Mononuclear cell (primary cell): ENCODE data around the gene TBL1X. TPM values are rescaled to one million over a fixed set of nuclear protein-coding genes. Genes with fewer than 3 reads are reported as not detected.
"Not testable (repeated sequence)": the region's sequence is repeated elsewhere in the genome, so short reads cannot be mapped to it uniquely, and the experiment has no call there.

Source experiments
- H3K27me3 ChIP-seq: 2 replicates; pipeline ENCODE4 v1.6.0; 2011; ENCODE audit warnings: low read length, control low read depth; ENCODE audit not compliant: insufficient read depth
- H3K4me1 ChIP-seq: 2 replicates; pipeline ENCODE4 v1.5.1; 2011; ENCODE audit warnings: mild to moderate bottlenecking, low read length, control low read depth; ENCODE audit not compliant: insufficient read depth
- H3K4me3 ChIP-seq: 2 replicates; pipeline ENCODE4 v1.5.1; 2011; ENCODE audit warnings: mild to moderate bottlenecking, low read length, moderate library complexity
- H3K9me3 ChIP-seq: 2 replicates; pipeline ENCODE4 v1.5.1; 2011; ENCODE audit warnings: low read depth, mild to moderate bottlenecking, control low read depth, low read length
- total RNA-seq: library from RNA; depleted of rRNA; stranded (reverse); fragments of >200 nt; gene quantifications from one replicate; pipeline ENCODE4 v1.2.3, GENCODE V29; 2012

Gene TBL1X
- total RNA-seq, 1 donor: 21.0 TPM

DNA sequence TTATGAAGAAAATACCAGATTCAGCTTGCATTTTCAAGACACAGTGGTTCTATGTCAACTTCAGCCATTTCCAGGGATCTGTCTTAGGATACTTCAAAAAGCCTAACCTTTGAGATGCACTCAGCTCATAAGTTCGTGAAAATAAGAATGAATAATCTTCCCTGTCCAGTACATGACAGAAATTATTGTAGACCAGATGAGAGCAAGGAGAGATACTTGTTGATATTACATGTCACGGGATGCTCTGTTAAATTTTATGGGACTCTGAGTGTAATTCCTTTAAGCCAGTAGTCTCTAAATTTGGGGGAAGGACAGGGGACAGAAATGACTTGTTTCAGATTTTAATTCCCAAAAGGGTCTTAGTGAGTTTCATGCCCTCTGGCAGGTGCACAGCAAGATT lies 8.8 kb downstream of the TBL1X start:
- no peak overlapping the region for H3K4me3 ChIP-seq
- H3K9me3 ChIP-seq: no peaks in the 10 kb centered on the region
- H3K27me3 ChIP-seq: no peaks in the 10 kb centered on the region
- H3K4me1 ChIP-seq: peaks cover 13% of the 10 kb centered on the region

DNA sequence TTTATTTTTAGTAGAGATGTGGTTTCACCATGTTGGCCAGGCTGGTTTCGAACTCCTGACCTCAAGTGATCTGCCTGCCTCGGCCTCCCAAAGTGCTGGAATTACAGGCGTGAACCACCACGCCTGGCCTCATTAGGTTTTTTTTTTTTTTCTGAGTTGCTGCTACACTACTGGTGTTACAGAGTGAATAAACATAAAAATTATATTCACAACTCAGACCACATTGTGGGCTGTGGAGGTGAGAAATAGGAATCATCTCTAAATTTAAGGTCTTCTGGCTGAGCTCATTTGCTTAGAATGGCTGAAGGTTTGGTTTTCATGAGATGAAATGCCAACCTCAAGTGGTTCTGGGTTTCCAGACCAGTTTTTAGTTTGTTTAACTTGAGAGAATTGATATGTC lies 10.6 kb downstream of the TBL1X start:
- H3K27me3 ChIP-seq, H3K4me3 ChIP-seq, H3K9me3 ChIP-seq: not testable (repeated sequence)
- H3K4me1 ChIP-seq: peaks cover 13% of the 10 kb centered on the region

DNA sequence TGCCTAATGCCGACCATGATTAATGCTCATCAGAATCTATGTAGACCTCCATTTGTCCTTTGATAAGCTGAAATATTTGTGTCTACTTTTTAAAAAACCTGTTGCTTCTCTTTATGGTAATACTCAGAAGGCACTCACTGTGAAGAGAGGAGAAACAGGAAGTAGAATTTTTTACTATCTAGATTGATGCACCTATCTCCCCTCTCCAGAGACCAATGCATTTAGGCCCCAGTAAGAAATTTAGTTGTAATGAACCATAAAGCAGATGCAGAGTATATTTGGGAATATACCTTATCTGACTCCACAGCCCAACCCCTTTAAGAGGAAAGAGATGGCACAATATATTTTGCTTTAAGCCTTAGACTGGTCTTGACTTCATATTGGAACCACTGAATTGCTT lies 11.1 kb downstream of the TBL1X start:
- H3K27me3 ChIP-seq: no peaks in the 10 kb centered on the region
- H3K4me1 ChIP-seq: peaks cover 13% of the 10 kb centered on the region
- no peaks in the 10 kb centered on the region for H3K9me3 ChIP-seq
- no peak overlapping the region for H3K4me3 ChIP-seq

DNA sequence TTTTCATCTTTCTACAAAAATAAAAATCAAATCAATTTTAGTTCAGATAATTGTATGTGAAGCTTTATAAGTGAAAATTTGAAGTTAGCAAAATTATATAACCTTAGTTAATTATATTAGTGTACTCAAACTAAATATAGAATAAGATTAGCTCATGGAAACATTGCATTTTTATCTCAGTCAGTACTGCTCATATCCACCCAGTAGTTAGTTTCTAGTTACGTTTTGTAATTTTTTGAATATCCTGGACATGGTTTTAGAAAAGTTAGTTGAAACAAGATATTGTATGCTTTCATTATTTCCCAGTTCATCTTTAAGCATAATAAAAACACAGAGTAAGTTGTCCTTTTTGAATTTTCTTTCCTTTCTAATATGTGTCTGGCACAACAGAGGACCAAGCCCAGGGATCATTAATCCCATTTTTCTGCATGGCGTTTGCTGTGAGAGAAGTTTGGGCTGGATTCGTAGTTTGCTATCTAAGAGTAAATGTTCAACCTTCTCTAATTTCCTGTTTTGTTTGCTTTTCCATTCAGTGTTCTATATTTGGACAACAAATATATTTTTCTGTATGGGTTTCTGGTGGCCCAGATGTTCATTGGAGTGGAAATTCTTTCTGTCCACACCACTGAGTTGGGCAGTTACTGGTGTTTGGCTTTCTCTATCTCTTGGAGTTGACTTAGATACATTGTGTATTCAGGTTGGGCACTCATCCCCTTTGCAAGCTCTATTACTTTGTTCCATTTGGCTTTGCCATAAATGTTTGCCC lies 12.1 kb downstream of the TBL1X start:
- H3K27me3 ChIP-seq: no peaks in the 10 kb centered on the region
- H3K4me1 ChIP-seq: peaks cover 13% of the 10 kb centered on the region
- no peak overlapping the region for H3K4me3 ChIP-seq
- no peaks in the 10 kb centered on the region for H3K9me3 ChIP-seq

DNA sequence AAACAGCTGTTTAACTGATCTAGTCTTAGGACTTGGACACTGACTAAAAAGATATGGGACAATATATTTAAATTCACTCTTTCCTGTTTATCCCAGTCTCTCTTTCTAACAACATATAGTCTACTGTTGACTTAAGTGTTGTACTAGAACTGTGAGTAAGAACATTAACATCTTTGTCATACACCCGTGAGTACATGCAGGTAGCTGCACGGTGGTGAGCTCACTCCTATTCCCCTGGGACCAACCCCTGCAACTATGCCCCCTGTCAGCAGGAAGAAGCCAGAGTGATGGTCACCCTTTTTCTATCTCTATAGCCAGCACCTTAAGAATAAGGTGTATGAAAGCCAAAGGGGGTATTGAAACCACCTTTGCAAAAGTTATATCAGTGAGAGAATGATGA lies 17.6 kb downstream of the TBL1X start:
- H3K4me3 ChIP-seq: no peak overlapping the region
- no peaks in the 10 kb centered on the region for H3K9me3 ChIP-seq
- H3K4me1 ChIP-seq: no peaks in the 10 kb centered on the region
- H3K27me3 ChIP-seq: no peaks in the 10 kb centered on the region

DNA sequence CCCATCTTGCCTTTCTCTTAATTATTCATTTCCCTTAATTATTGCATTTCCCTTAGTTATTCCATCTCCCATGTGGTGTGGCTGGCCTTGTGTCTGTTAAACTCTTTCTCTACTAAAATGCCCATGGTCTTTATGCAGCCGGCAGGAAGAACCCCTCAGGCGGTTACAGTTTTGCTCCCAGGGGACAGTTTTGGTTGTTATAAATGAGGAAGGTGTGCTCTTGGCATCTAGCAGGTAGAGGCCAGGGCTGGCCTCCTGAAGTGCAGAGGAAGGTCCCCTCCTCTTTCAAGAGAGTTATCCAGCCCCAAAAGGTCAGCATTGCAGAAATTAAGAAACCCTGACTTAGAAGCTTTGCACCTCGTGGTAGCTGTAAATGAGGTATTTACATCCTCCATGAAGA lies 18.0 kb downstream of the TBL1X start:
- H3K9me3 ChIP-seq: no peaks in the 10 kb centered on the region
- no peak overlapping the region for H3K4me3 ChIP-seq
- H3K27me3 ChIP-seq: no peaks in the 10 kb centered on the region
- no peaks in the 10 kb centered on the region for H3K4me1 ChIP-seq

DNA sequence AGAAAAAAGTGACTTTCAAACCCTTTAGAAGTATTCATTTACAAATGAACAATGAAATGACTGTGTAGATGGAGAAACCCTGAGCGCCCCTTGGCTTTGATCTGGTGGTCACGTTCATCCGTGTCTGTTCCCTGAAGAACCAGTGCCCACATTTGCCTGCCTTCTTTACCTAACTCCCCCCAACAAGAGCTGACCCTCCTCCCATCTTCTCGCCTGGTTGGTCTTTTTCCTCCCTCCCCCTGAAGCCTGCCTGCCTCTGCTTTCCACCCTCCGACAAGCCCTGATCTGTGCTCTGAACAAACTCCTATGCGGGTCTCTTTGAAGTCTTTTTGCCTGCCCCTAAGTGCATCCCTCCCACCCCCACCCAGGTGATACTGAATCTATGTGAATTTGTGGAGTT lies 18.5 kb downstream of the TBL1X start:
- Histone ChIP-seq H3K4me1 (no peaks in the 10 kb centered on the region), H3K4me3 (no peak overlapping the region), H3K9me3 (no peaks in the 10 kb centered on the region), H3K27me3 (no peaks in the 10 kb centered on the region)

DNA sequence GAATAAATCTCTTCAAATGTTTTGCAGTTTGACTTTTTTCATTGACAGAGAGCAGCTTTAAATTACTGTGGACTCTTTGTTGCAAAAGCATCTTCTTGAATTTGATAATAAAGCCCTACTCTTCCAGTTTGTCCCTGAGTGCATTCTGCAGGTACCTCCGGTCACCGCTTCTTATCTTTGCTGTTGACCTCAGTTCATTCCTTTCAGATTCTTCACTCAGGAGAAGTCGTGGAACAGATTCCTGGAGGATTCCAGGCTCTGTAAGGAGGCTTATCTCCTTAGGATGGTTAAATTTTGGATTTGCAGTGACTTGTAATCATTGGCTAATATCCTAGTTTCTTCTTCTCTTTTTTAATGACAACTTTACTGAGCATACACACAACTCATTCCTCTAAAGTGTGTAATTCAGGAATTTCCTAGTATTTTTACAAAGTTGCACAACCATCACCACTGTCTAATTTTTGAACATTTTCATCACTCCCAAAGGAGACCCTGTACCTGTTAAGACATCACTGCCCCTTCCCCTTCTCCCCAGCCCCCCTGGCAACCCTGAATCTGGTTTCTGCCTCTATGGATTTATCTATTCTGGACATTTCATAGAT lies 22.0 kb downstream of the TBL1X start:
- H3K9me3 ChIP-seq: no peaks in the 10 kb centered on the region
- no peak overlapping the region for H3K4me3 ChIP-seq
- no peaks in the 10 kb centered on the region for H3K27me3 ChIP-seq
- H3K4me1 ChIP-seq: peaks cover 2% of the 10 kb centered on the region

DNA sequence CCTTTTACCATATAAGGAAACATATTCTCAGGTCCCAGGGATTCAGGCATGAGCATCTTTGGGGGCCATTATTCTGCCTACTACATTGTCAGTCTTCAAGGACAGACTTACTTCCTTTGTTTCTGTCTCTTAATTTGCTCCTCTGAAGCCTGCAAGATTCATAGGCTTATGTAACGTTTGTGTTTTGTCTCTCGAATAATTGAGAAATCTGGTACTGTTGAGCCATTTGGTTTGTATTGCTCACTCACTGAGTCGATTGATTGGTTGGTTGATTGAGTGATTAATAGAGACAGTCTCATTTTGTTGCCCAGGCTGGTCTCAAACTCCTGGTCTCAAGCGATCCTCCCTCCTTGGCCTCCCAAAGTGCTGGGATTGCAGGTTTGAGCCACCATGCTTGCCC lies 23.7 kb downstream of the TBL1X start:
- Histone ChIP-seq H3K4me1 (peaks cover 4% of the 10 kb centered on the region), H3K27me3 (no peaks in the 10 kb centered on the region), H3K4me3 (no peak overlapping the region), H3K9me3 (no peaks in the 10 kb centered on the region)

DNA sequence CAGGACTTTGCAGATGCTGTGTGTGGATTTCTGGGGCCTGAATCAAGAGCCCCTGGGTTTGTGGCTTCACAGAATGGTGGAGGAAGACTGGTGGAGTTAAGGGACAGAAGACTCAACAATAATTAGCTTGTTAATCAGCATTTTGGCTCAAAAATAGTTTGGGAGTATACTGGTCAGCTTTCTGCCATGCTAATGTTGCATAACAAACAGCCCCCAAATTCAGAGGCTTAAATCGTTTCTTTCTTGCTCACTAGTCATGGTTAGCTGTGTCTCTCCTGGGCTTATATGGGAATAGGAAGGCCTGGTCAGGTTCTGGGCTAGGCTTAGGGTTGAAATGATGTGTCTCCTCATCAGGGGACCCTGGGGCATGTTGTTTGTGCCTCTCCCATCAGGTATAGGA lies 24.4 kb downstream of the TBL1X start:
- no peaks in the 10 kb centered on the region for H3K9me3 ChIP-seq
- peaks cover 9% of the 10 kb centered on the region for H3K4me1 ChIP-seq
- no peaks in the 10 kb centered on the region for H3K27me3 ChIP-seq
- H3K4me3 ChIP-seq: no peak overlapping the region

DNA sequence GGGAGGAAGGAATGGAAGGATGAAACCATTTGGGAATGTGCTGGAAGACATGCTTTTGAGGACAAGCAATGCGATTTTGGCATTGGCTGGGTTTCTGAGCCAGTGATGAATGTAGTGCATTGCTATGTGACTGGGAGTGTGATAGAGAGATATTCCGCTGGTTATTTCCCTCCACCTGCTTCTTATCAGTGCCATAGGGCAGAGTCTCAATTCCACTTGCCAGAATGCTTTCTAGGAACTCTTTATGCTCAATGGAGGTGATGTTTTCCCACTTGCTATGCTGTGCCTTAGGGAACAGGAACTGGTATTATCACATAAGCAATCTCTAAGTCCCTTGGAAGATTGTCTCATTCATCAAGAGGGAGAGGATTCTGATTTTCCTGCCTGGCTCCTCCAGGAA lies 28.0 kb downstream of the TBL1X start:
- Histone ChIP-seq H3K4me3 (no peak overlapping the region), H3K4me1 (peaks cover 18% of the 10 kb centered on the region), H3K9me3 (no peaks in the 10 kb centered on the region), H3K27me3 (no peaks in the 10 kb centered on the region)

DNA sequence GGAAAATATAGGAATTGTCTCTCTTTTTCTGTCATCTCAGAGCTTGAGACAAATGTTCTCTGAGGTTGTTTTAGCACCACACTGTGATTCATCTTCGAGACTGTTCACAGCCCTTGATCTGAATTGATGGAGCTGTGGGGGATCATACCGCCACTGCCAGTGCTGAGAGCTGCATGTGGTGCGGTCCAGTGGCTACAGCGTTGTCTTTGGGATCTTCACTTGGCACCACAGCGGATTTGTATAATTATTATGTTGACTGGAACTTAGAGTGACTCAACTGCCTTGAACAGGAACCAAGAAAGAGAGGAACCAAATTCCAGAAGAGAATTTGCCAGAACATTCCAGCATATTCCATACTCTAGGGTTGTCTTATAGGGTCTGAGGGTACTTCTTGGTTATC lies 29.1 kb downstream of the TBL1X start:
- Histone ChIP-seq H3K9me3 (no peaks in the 10 kb centered on the region), H3K4me3 (no peak overlapping the region), H3K4me1 (peaks cover 18% of the 10 kb centered on the region), H3K27me3 (no peaks in the 10 kb centered on the region)

DNA sequence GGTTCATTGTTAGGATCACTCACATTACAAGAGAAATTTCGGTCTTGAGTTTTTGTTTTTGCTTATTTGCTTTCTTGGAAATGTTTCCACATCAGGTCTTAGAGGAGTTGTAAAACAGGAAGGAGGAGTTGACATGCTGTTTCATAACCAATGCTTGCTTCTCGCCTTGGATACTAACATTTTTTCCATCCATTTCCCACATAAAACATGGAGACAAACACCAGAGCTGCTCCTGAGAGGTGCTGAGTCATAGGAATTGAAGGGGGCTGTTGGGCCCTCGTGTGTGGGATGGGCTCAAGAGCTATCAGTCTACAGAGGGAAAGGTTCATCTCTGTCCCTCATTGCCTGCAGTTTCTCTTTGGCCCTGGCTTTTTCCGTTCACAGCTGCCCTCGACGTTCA lies 29.9 kb downstream of the TBL1X start:
- peaks cover 18% of the 10 kb centered on the region for H3K4me1 ChIP-seq
- H3K9me3 ChIP-seq: no peaks in the 10 kb centered on the region
- no peak overlapping the region for H3K4me3 ChIP-seq

DNA sequence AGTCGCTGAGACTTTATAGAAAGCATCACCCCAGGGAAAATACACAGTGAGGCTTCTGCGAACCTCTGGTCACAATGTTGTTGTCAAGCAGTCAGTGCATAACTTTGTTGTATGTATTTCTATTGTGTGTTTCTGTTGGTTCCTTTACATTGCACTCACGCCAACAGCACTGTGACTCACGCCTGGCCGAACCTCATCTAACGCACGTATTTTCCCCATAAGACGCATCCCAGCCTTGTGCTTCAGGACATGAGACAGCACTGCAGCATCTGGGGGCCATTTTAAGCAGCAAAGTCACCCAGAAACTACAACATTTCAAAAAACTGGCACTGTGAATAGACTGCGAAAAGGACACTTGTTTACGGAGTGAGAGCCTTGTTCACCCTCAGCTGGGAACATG lies 30.6 kb downstream of the TBL1X start:
- peaks cover 18% of the 10 kb centered on the region for H3K4me1 ChIP-seq
- no peaks in the 10 kb centered on the region for H3K27me3 ChIP-seq
- no peak overlapping the region for H3K4me3 ChIP-seq

More for the DNA sequence above, 29.9 kb downstream of the TBL1X start:
- H3K27me3 ChIP-seq: no peaks in the 10 kb centered on the region

DNA sequence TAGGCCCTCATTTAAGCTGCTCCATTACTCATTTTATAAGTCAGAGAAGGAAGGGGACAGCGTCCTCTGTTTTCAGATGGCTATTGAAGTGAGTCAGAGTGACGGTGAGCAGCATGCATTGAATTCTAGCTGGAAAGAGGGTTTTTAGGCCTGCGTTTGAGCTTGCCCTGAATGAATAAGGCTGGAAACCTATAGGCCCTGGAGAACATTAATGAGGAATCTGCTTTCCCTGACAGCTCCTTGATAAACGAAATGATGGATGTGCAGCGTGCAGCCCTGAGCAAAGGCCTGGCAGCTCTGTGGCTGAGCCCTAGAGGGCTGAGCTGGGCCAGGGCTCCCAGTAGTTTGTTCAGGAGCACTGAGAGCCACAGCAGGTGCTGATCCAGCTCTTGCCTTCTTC lies 33.4 kb downstream of the TBL1X start:
- H3K27me3 ChIP-seq: no peaks in the 10 kb centered on the region
- no peaks in the 10 kb centered on the region for H3K9me3 ChIP-seq
- H3K4me3 ChIP-seq: no peak overlapping the region
- peaks cover 13% of the 10 kb centered on the region for H3K4me1 ChIP-seq

More for the DNA sequence above, 30.6 kb downstream of the TBL1X start:
- no peaks in the 10 kb centered on the region for H3K9me3 ChIP-seq

DNA sequence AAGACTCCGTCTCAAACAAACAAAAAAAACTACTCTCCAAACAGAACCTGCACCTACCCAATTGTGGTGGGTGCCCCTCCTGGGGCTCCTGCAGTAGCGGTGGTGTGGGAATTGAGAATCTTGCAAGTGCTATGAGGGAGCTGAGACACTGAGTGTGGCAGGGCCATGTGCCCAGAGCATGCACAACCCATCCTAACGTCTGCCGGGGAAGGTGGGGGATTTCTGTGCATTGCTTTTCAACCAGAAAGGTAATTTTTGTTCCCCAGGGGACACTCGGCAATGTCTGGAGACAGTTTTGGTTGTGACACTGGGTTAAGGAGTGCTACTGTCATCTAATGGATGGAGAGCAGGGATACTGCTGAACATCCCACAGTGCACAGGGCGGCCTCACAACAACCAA lies 35.7 kb downstream of the TBL1X start:
- H3K4me1 ChIP-seq: no peaks in the 10 kb centered on the region
- no peak overlapping the region for H3K4me3 ChIP-seq
- H3K9me3 ChIP-seq: no peaks in the 10 kb centered on the region
- H3K27me3 ChIP-seq: no peaks in the 10 kb centered on the region
